ENCODE measurements around the gene TBX4. TPM values are rescaled to one million over a fixed set of nuclear protein-coding genes. Genes with fewer than 3 reads are reported as not detected.
"Not testable (repeated sequence)": the region's sequence is repeated elsewhere in the genome, so short reads cannot be mapped to it uniquely, and the experiment has no call there.

TBX4 gene
- total RNA-seq, 2 experiments from 2014 or later: not detected

- H3K4me3 Mint-ChIP-seq: no peak overlapping the region
- H3K27ac Mint-ChIP-seq: no peak overlapping the region
- ATAC-seq: no peak
- H3K4me1 Mint-ChIP-seq: no peaks in the 10 kb centered on the region
- CTCF ChIA-PET: no interaction called here
- intact Hi-C loops (cut with DNase I, micrococcal nuclease): no loop called here
- no peaks in the 10 kb centered on the region for H3K36me3 Mint-ChIP-seq (ENCODE audit: low read depth)
- no peak for DNase-seq
- H3K9me3 Mint-ChIP-seq (ENCODE audit: low read depth): no peaks in the 10 kb centered on the region
- peaks cover 6% of the 10 kb centered on the region for H3K27me3 Mint-ChIP-seq
- POLR2A ChIA-PET: no interaction called here
These were observed 39.8 kb downstream of the TBX4 start for GRCh38 chr17:61491981-61492380.

- DNase-seq: no peak
- no peak for ATAC-seq
These were observed 40.7 kb downstream of the TBX4 start for GRCh38 chr17:61492759-61493526.

GRCh38 chr17:61493830-61494324 is 41.7 kb downstream of the TBX4 start:
- CTCF ChIA-PET; POLR2A ChIA-PET; H3K9me3 Mint-ChIP-seq (ENCODE audit: low read depth); H3K27ac Mint-ChIP-seq; H3K4me1 Mint-ChIP-seq; H3K27me3 Mint-ChIP-seq; ATAC-seq; H3K4me3 Mint-ChIP-seq; intact Hi-C loops (cut with DNase I, micrococcal nuclease); DNase-seq; H3K36me3 Mint-ChIP-seq (ENCODE audit: low read depth): not testable (repeated sequence)

More at GRCh38 chr17:61492759-61493526, 40.7 kb downstream of the TBX4 start:
- intact Hi-C loops (cut with DNase I, micrococcal nuclease): no loop called here
- CTCF ChIA-PET: no interaction called here
- Mint-ChIP-seq H3K4me1 (no peaks in the 10 kb centered on the region), H3K27ac (no peak overlapping the region), H3K4me3 (no peak overlapping the region), H3K9me3 (ENCODE audit: low read depth) (no peaks in the 10 kb centered on the region), H3K27me3 (peaks cover 6% of the 10 kb centered on the region), H3K36me3 (ENCODE audit: low read depth) (no peaks in the 10 kb centered on the region)
- POLR2A ChIA-PET: no interaction called here

- no peak overlapping the region for H3K4me3 Mint-ChIP-seq
- ATAC-seq (no peak), DNase-seq (no peak)
- ChIA-PET CTCF (no interaction called here), POLR2A (no interaction called here)
- no peaks in the 10 kb centered on the region for H3K4me1 Mint-ChIP-seq
- intact Hi-C loops (cut with DNase I, micrococcal nuclease): no loop called here
- no peaks in the 10 kb centered on the region for H3K36me3 Mint-ChIP-seq (ENCODE audit: low read depth)
- H3K27ac Mint-ChIP-seq: no peak overlapping the region
- H3K9me3 Mint-ChIP-seq (ENCODE audit: low read depth): no peaks in the 10 kb centered on the region
- peaks cover 8% of the 10 kb centered on the region for H3K27me3 Mint-ChIP-seq
These were observed 42.3 kb downstream of the TBX4 start for GRCh38 chr17:61494325-61495160.

- no peak overlapping the region for H3K27ac Mint-ChIP-seq
- DNase-seq (peak; percentile 23), ATAC-seq (peak; percentile 51)
- H3K27me3 Mint-ChIP-seq: peaks cover 8% of the 10 kb centered on the region
- H3K36me3 Mint-ChIP-seq (ENCODE audit: low read depth): no peaks in the 10 kb centered on the region
- peak overlapping the region; percentile 9 for H3K4me3 Mint-ChIP-seq
- POLR2A ChIA-PET: no interaction called here
- no peaks in the 10 kb centered on the region for H3K9me3 Mint-ChIP-seq (ENCODE audit: low read depth)
- intact Hi-C loops (cut with DNase I, micrococcal nuclease): no loop called here
- CTCF ChIA-PET: no interaction called here
- H3K4me1 Mint-ChIP-seq: no peaks in the 10 kb centered on the region
These were observed 43.1 kb downstream of the TBX4 start for GRCh38 chr17:61495161-61495857.

GRCh38 chr17:61496174-61496956 is 44.1 kb downstream of the TBX4 start:
- no peaks in the 10 kb centered on the region for H3K9me3 Mint-ChIP-seq (ENCODE audit: low read depth)
- H3K4me3 Mint-ChIP-seq: no peak overlapping the region
- no peaks in the 10 kb centered on the region for H3K4me1 Mint-ChIP-seq
- H3K27me3 Mint-ChIP-seq: peaks cover 8% of the 10 kb centered on the region
- DNase-seq (no peak), ATAC-seq (no peak)
- H3K27ac Mint-ChIP-seq: no peak overlapping the region
- intact Hi-C loops (cut with DNase I, micrococcal nuclease): no loop called here
- ChIA-PET POLR2A (no interaction called here), CTCF (interaction anchor here (1.4 kb wide), 1 partner anchor 54 kb away, joined by 5 read pairs; no protein-coding TSS in a partner anchor)
- no peaks in the 10 kb centered on the region for H3K36me3 Mint-ChIP-seq (ENCODE audit: low read depth)

- H3K9me3 Mint-ChIP-seq (ENCODE audit: low read depth): no peaks in the 10 kb centered on the region
- DNase-seq: no peak
- H3K4me3 Mint-ChIP-seq: no peak overlapping the region
- H3K36me3 Mint-ChIP-seq (ENCODE audit: low read depth): no peaks in the 10 kb centered on the region
- intact Hi-C loops (cut with DNase I, micrococcal nuclease): no loop called here
- peaks cover 10% of the 10 kb centered on the region for H3K27me3 Mint-ChIP-seq
- ChIA-PET POLR2A (no interaction called here), CTCF (interaction anchor here (1.4 kb wide), 1 partner anchor 54 kb away, joined by 5 read pairs; no protein-coding TSS in a partner anchor)
- no peak overlapping the region for H3K27ac Mint-ChIP-seq
- ATAC-seq: no peak
- no peaks in the 10 kb centered on the region for H3K4me1 Mint-ChIP-seq
These were observed 44.9 kb downstream of the TBX4 start for GRCh38 chr17:61496957-61497653.

GRCh38 chr17:61498042-61498994 is 46.1 kb downstream of the TBX4 start:
- intact Hi-C loops (cut with DNase I, micrococcal nuclease): no loop called here
- DNase-seq (no peak), ATAC-seq (no peak)
- ChIA-PET POLR2A (interaction anchor here (0.7 kb wide), 1 partner anchor 355 kb away, joined by 3 read pairs; no protein-coding TSS in a partner anchor), CTCF (interaction anchor here (0.6 to 0.7 kb wide), 2 partner anchors 86 to 1905 kb away, joined by 3 to 4 read pairs; no protein-coding TSS in a partner anchor)
- Mint-ChIP-seq H3K27ac (no peak overlapping the region), H3K4me3 (no peak overlapping the region), H3K27me3 (peaks cover 10% of the 10 kb centered on the region), H3K36me3 (ENCODE audit: low read depth) (no peaks in the 10 kb centered on the region), H3K9me3 (ENCODE audit: low read depth) (no peaks in the 10 kb centered on the region), H3K4me1 (no peaks in the 10 kb centered on the region)

GRCh38 chr17:61499632-61500031 is 47.4 kb downstream of the TBX4 start:
- Mint-ChIP-seq H3K27ac (no peak overlapping the region), H3K4me1 (no peaks in the 10 kb centered on the region), H3K4me3 (no peak overlapping the region), H3K36me3 (ENCODE audit: low read depth) (no peaks in the 10 kb centered on the region), H3K9me3 (ENCODE audit: low read depth) (no peaks in the 10 kb centered on the region), H3K27me3 (peaks cover 13% of the 10 kb centered on the region)
- no peak for ATAC-seq
- ChIA-PET CTCF (no interaction called here), POLR2A (no interaction called here)
- no peak for DNase-seq
- intact Hi-C loops (cut with DNase I, micrococcal nuclease): no loop called here

GRCh38 chr17:61500287-61500686 is 48.1 kb downstream of the TBX4 start:
- ChIA-PET POLR2A (no interaction called here), CTCF (no interaction called here)
- H3K27ac Mint-ChIP-seq: no peak overlapping the region
- H3K4me3 Mint-ChIP-seq: no peak overlapping the region
- no peaks in the 10 kb centered on the region for H3K9me3 Mint-ChIP-seq (ENCODE audit: low read depth)
- intact Hi-C loops (cut with DNase I, micrococcal nuclease): no loop called here
- ATAC-seq (no peak), DNase-seq (no peak)
- no peaks in the 10 kb centered on the region for H3K36me3 Mint-ChIP-seq (ENCODE audit: low read depth)
- peaks cover 18% of the 10 kb centered on the region for H3K27me3 Mint-ChIP-seq
- no peaks in the 10 kb centered on the region for H3K4me1 Mint-ChIP-seq
